Measurements from ENCODE around the gene HMBS. TPM values are rescaled to one million over a fixed set of nuclear protein-coding genes. Genes with fewer than 3 reads are reported as not detected.

HMBS gene
- total RNA-seq, 1 experiment from 2014 or later, result 9.3 TPM

- H3K27me3 ChIP-seq (ENCODE audit: low read length), result no peaks in the 10 kb centered on the region
- H3K36me3 ChIP-seq (ENCODE audit: low read depth, low read length), result peaks cover 54% of the 10 kb centered on the region
- intact Hi-C loops (cut with micrococcal nuclease), result no loop called here
- no peaks in the 10 kb centered on the region for H3K9me2 ChIP-seq (replicated peaks; ENCODE audit: low read length)
- H3K9ac ChIP-seq (ENCODE audit: low read length), result no peak overlapping the region
- H3K4me1 ChIP-seq (ENCODE audit: insufficient read depth, low read length), result no peaks in the 10 kb centered on the region
- H2AFZ ChIP-seq (ENCODE audit: low read length), result no peak overlapping the region
- ChIA-PET POLR2A (ENCODE audit: unreplicated experiment) (no interaction called here), CTCF (no interaction called here)
- TF ChIP-seq EZH2phosphoT487 (IDR thresholded peaks at IDR 0.05; ENCODE audit: borderline replicate concordance, low read length), result no peak
- no peak for TF ChIP-seq EZH2 (IDR thresholded peaks at IDR 0.05; ENCODE audit: low read length, unreplicated experiment)
- TF ChIP-seq, protein P1, sequence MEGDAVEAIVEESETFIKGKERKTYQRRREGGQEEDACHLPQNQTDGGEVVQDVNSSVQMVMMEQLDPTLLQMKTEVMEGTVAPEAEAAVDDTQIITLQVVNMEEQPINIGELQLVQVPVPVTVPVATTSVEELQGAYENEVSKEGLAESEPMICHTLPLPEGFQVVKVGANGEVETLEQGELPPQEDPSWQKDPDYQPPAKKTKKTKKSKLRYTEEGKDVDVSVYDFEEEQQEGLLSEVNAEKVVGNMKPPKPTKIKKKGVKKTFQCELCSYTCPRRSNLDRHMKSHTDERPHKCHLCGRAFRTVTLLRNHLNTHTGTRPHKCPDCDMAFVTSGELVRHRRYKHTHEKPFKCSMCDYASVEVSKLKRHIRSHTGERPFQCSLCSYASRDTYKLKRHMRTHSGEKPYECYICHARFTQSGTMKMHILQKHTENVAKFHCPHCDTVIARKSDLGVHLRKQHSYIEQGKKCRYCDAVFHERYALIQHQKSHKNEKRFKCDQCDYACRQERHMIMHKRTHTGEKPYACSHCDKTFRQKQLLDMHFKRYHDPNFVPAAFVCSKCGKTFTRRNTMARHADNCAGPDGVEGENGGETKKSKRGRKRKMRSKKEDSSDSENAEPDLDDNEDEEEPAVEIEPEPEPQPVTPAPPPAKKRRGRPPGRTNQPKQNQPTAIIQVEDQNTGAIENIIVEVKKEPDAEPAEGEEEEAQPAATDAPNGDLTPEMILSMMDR (conservative IDR thresholded peaks at IDR 0.05; ENCODE audit: low read depth, low read length), result no peak
- H3K4me3 ChIP-seq (ENCODE audit: low read length), result no peak overlapping the region
- no peaks in the 10 kb centered on the region for H3K79me2 ChIP-seq (ENCODE audit: low read length)
- no peaks in the 10 kb centered on the region for H3F3A ChIP-seq (ENCODE audit: low read length, unreplicated experiment)
- no peaks in the 10 kb centered on the region for H4K20me1 ChIP-seq (ENCODE audit: low read length)
- H3K4me2 ChIP-seq (ENCODE audit: low read length), result no peak overlapping the region
- BruUV-seq (replicated peaks), result no TSS peak
- DNase-seq (no peak), ATAC-seq (no peak)
- H3K27ac ChIP-seq (ENCODE audit: low read length), result no peak overlapping the region
- no peaks in the 10 kb centered on the region for H3K9me3 ChIP-seq (ENCODE audit: low read length)
Observed at GRCh38 chr11:119078675-119079420, 5.8 kb upstream of the HMBS start.

GRCh38 chr11:119081682-119082260, 2.9 kb upstream of the HMBS start:
- Histone ChIP-seq H3K36me3 (ENCODE audit: low read depth, low read length) (peaks cover 45% of the 10 kb centered on the region), H3K9ac (ENCODE audit: low read length) (no peak overlapping the region), H3K4me1 (ENCODE audit: insufficient read depth, low read length) (peaks cover 10% of the 10 kb centered on the region), H3K27me3 (ENCODE audit: low read length) (no peaks in the 10 kb centered on the region), H3K9me3 (ENCODE audit: low read length) (no peaks in the 10 kb centered on the region), H3K27ac (ENCODE audit: low read length) (no peak overlapping the region), H3K4me2 (ENCODE audit: low read length) (no peak overlapping the region), H3K79me2 (ENCODE audit: low read length) (peaks cover 14% of the 10 kb centered on the region), H3K4me3 (ENCODE audit: low read length) (no peak overlapping the region), H4K20me1 (ENCODE audit: low read length) (no peaks in the 10 kb centered on the region), H3K9me2 (replicated peaks; ENCODE audit: low read length) (no peaks in the 10 kb centered on the region), H3F3A (ENCODE audit: low read length, unreplicated experiment) (no peaks in the 10 kb centered on the region), H2AFZ (ENCODE audit: low read length) (no peak overlapping the region)
- ATAC-seq (no peak), DNase-seq (no peak)
- ChIA-PET POLR2A (ENCODE audit: unreplicated experiment) (no interaction called here), CTCF (no interaction called here)
- TF ChIP-seq EZH2 (IDR thresholded peaks at IDR 0.05; ENCODE audit: low read length, unreplicated experiment), result no peak
- no peak for TF ChIP-seq EZH2phosphoT487 (IDR thresholded peaks at IDR 0.05; ENCODE audit: borderline replicate concordance, low read length)
- TF ChIP-seq, protein P1 (conservative IDR thresholded peaks at IDR 0.05; ENCODE audit: low read depth, low read length), result no peak
- intact Hi-C loops (cut with micrococcal nuclease), result no loop called here
- no TSS peak for BruUV-seq (replicated peaks)

DNA sequence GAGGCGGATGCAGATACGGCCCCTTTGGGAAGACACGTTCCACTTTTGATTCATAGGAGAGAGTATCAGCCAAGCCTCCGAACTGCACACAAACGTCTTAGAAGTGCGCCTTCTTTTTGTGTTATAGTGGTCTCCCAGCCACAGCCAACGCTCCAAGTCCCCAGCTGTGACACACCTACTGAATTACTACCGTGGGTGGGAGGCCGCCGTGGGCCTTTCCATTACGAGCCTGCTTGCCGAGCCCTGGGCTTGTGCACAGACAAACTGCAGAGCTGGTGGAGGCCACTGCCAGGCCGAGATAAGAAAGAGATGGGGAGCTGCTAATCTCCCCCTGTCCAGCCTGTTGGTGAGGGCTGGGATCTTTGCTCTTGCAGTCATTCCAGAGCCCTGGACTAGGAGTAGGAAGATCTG, 761 bp downstream of the HMBS start:
- H2AFZ ChIP-seq (ENCODE audit: low read length), result peak overlapping the region; percentile 68
- H4K20me1 ChIP-seq (ENCODE audit: low read length), result no peaks in the 10 kb centered on the region
- H3K4me2 ChIP-seq (ENCODE audit: low read length), result peak overlapping the region; percentile 91
- no peak for TF ChIP-seq EZH2 (IDR thresholded peaks at IDR 0.05; ENCODE audit: low read length, unreplicated experiment)
- no peak for TF ChIP-seq EZH2phosphoT487 (IDR thresholded peaks at IDR 0.05; ENCODE audit: borderline replicate concordance, low read length)
- TF ChIP-seq, protein P1 (conservative IDR thresholded peaks at IDR 0.05; ENCODE audit: low read depth, low read length), result no peak
- intact Hi-C loops (cut with micrococcal nuclease), result loop anchor here (2.0 kb wide), 1 partner anchor 15 kb away; the partner anchor contains the start of gene DPAGT1
- peak; percentile 10 for ATAC-seq
- H3K9me2 ChIP-seq (replicated peaks; ENCODE audit: low read length), result no peaks in the 10 kb centered on the region
- H3F3A ChIP-seq (ENCODE audit: low read length, unreplicated experiment), result no peaks in the 10 kb centered on the region
- H3K36me3 ChIP-seq (ENCODE audit: low read depth, low read length), result peaks cover 19% of the 10 kb centered on the region
- peak overlapping the region; percentile 86 for H3K9ac ChIP-seq (ENCODE audit: low read length)
- H3K79me2 ChIP-seq (ENCODE audit: low read length), result peaks cover 25% of the 10 kb centered on the region
- H3K4me3 ChIP-seq (ENCODE audit: low read length), result peak overlapping the region; percentile 80
- H3K27me3 ChIP-seq (ENCODE audit: low read length), result no peaks in the 10 kb centered on the region
- no peak for DNase-seq
- ChIA-PET CTCF (interaction anchor here (0.6 kb wide), 1 partner anchor 36 kb away, joined by 6 read pairs; the partner anchor contains the start of gene HINFP), POLR2A (ENCODE audit: unreplicated experiment) (interaction anchor here (0.6 to 1.9 kb wide), 6 partner anchors 10 to 222 kb away, joined by 3 to 34 read pairs (median 4); partner anchors contain the start of genes DPAGT1 and VPS11)
- peak overlapping the region; percentile 80 for H3K27ac ChIP-seq (ENCODE audit: low read length)
- H3K9me3 ChIP-seq (ENCODE audit: low read length), result no peaks in the 10 kb centered on the region
- BruUV-seq (replicated peaks), result TSS peak; percentile 81
- peaks cover 23% of the 10 kb centered on the region for H3K4me1 ChIP-seq (ENCODE audit: insufficient read depth, low read length)
